Skeletal muscle tissue (tissue), 4 donors: ENCODE results near the gene PGS1. TPM values are rescaled to one million over a fixed set of nuclear protein-coding genes. Genes with fewer than 3 reads are reported as not detected.

ENCODE experiments used
- H3K27ac ChIP-seq: one replicate; pipeline ENCODE4 v1.7.0; 2013; ENCODE audit warnings: mild to moderate bottlenecking, low read depth, low read length, inconsistent platforms
- H3K27me3 ChIP-seq, 3 donors: one replicate each; pipeline ENCODE4 v1.7.0; 2013; ENCODE audit warnings: low read length in 3 of 3; ENCODE audit not compliant: control insufficient read depth in 3 of 3, insufficient read depth in 3 of 3
- H3K36me3 ChIP-seq, 3 donors: one replicate each; pipeline ENCODE4 v1.7.0; 2013; ENCODE audit warnings: low read length in 3 of 3; ENCODE audit not compliant: control insufficient read depth in 3 of 3, insufficient read depth in 3 of 3
- H3K4me1 ChIP-seq, 3 donors: one replicate each; pipeline ENCODE4 v1.7.0; 2013; ENCODE audit warnings: low read length in 3 of 3, mild to moderate bottlenecking in 3 of 3; ENCODE audit not compliant: control insufficient read depth in 3 of 3, insufficient read depth in 3 of 3
- H3K4me3 ChIP-seq, 3 donors: one replicate each; pipeline ENCODE4 v1.7.0; 2013; ENCODE audit warnings: low read length in 3 of 3
- H3K9ac ChIP-seq, 3 donors: one replicate each; pipeline ENCODE4 v1.7.0; 2013; ENCODE audit warnings: low read length in 3 of 3, mild to moderate bottlenecking in 3 of 3, moderate library complexity in 2 of 3, low read depth in 1 of 3
- H3K9me3 ChIP-seq, 3 donors: one replicate each; pipeline ENCODE4 v1.7.0; 2013; ENCODE audit warnings: low read length in 3 of 3; ENCODE audit not compliant: control insufficient read depth in 3 of 3
- total RNA-seq: library from RNA; depleted of rRNA; stranded (reverse); fragments of >200 nt; gene quantifications from one replicate; pipeline ENCODE4 v1.2.3, GENCODE V29; 2014
- donor health status: Osteomylitis.

Gene PGS1
- total RNA-seq, 1 donor from 2014 or later: 15.1 TPM

DNA sequence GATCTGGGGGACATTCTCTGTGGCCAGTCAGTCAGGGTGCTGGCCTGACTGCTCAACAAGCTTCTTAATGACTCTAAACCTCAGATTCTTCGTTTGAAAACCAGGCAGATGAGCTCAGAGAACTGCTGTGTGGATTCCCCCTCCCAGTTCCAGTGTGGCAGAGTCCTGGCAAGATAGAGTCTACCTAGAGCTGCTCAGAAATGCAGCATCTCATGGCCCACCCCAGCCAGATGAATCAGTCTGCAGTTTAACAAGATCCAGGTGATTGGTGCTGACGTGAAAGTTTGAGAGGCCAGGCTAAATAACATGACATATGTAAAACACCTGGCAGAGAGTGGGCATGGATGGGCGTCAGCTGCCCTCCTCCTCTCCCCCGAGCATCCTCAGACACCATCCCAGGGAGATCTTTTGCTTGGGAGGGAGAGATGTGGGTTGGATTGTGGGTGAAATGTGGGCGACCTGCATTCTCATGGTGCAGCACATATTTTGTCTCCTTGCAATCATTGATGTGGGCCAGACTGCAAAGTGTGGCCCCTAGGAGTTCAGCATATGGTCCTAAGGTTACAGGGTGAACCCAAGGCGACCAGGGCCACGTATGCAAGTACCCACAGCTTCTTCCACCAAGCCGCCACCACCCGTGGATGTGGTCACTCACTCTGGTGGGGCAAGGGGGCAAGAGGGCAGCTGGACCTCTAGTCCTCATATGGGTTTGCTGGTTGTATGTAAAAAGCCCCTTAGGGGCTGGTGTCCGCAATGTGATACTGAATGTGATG is 38.1 kb upstream of the PGS1 start:
- Histone ChIP-seq H3K4me1 (peaks cover 27 to 43% (median 39%) of the 10 kb centered on the region in 3 donors), H3K27ac (peak overlapping the region; percentile 99), H3K36me3 (no peaks in the 10 kb centered on the region), H3K4me3 (no peak overlapping the region), H3K27me3 (no peaks in the 10 kb centered on the region), H3K9me3 (no peaks in the 10 kb centered on the region), H3K9ac (peak overlapping the region in 2 of 3 donors; percentile 33 to 76)

GRCh38 chr17:78341559-78342448 is 36.6 kb upstream of the PGS1 start:
- Histone ChIP-seq H3K4me1 (peaks cover 42 to 57% (median 53%) of the 10 kb centered on the region in 3 donors), H3K27me3 (no peaks in the 10 kb centered on the region), H3K36me3 (no peaks in the 10 kb centered on the region), H3K27ac (peak overlapping the region; percentile 99), H3K4me3 (peak overlapping the region; percentile 43 to 65 (median 56)), H3K9me3 (no peaks in the 10 kb centered on the region), H3K9ac (peak overlapping the region; percentile 81 to 87 (median 82))

- peak overlapping the region; percentile 43 to 65 (median 56) for H3K4me3 ChIP-seq
- H3K4me1 ChIP-seq: peaks cover 45 to 65% (median 56%) of the 10 kb centered on the region in 3 donors
- no peaks in the 10 kb centered on the region for H3K9me3 ChIP-seq
- H3K36me3 ChIP-seq: no peaks in the 10 kb centered on the region
- peak overlapping the region; percentile 81 to 87 (median 82) for H3K9ac ChIP-seq
- peak overlapping the region; percentile 99 for H3K27ac ChIP-seq
- no peaks in the 10 kb centered on the region for H3K27me3 ChIP-seq
These were observed 35.8 kb upstream of the PGS1 start for GRCh38 chr17:78342449-78343186.

DNA sequence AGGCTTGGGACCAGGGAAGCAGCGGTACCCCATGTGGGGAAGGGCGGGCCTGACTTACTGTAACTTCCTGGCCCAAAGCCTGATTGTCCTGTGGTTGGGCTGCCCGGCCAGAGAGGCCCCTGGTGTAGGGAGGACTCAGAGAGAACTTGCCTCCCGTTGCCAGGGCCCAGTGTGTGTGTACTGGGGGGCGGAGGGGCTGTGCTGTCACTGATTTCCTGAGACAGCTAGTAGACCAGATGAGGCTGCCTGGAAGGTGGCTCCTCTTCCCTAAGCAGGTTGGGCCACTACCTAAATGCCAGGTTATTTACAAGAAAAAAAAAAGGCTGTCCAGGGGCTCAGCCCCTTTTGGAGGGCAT is 35.3 kb upstream of the PGS1 start:
- peak overlapping the region; percentile 27 to 65 (median 34) for H3K4me3 ChIP-seq
- peaks cover 46 to 70% (median 57%) of the 10 kb centered on the region in 3 donors for H3K4me1 ChIP-seq
- H3K36me3 ChIP-seq: no peaks in the 10 kb centered on the region
- H3K27ac ChIP-seq: peak overlapping the region; percentile 99
- H3K27me3 ChIP-seq: no peaks in the 10 kb centered on the region
- no peaks in the 10 kb centered on the region for H3K9me3 ChIP-seq
- H3K9ac ChIP-seq: peak overlapping the region; percentile 81 to 87 (median 82)

DNA sequence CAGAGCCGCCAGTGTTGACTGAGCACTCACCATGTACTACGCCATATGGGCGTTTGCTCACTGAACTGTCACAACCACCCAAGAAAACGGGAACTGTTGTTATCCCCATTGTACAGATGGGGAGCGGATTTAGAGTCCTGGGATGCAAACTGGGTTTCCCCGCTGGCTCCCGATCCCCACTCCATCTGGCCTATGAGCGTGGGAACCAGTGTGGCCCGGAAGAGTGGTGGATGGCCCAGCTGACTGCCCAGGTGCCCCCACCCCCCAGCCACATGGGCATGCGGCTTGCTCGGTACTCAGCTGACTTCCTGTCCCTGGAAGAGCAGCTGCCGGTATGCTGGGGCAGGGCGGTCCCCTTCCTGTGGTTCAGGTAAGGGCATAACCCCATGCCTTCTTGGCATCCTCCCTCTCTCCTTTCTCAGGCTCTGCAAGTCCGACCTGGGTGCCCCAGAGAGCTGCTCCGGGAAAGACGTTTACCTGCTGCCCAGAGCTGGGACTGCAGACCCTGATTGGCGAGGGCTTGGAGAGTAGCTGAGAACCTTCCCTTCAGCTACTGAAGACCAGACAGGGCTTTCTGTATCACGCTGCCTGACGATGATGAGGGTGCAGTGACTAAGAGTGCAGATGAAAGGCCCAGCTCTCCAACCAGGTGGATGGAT is 34.8 kb upstream of the PGS1 start:
- Histone ChIP-seq H3K36me3 (no peaks in the 10 kb centered on the region), H3K9ac (peak overlapping the region; percentile 81 to 87 (median 82)), H3K4me1 (peaks cover 46 to 74% (median 57%) of the 10 kb centered on the region in 3 donors), H3K4me3 (peak overlapping the region; percentile 27 to 65 (median 34)), H3K27me3 (no peaks in the 10 kb centered on the region), H3K27ac (peak overlapping the region; percentile 99), H3K9me3 (no peaks in the 10 kb centered on the region)

- Histone ChIP-seq H3K36me3 (no peaks in the 10 kb centered on the region), H3K9me3 (no peaks in the 10 kb centered on the region), H3K27ac (peak overlapping the region; percentile 62), H3K9ac (peak overlapping the region in 1 of 3 donors; percentile 46), H3K27me3 (no peaks in the 10 kb centered on the region), H3K4me3 (no peak overlapping the region), H3K4me1 (peaks cover 48 to 77% (median 57%) of the 10 kb centered on the region in 3 donors)
These were observed 33.8 kb upstream of the PGS1 start for GRCh38 chr17:78344666-78345065.

DNA sequence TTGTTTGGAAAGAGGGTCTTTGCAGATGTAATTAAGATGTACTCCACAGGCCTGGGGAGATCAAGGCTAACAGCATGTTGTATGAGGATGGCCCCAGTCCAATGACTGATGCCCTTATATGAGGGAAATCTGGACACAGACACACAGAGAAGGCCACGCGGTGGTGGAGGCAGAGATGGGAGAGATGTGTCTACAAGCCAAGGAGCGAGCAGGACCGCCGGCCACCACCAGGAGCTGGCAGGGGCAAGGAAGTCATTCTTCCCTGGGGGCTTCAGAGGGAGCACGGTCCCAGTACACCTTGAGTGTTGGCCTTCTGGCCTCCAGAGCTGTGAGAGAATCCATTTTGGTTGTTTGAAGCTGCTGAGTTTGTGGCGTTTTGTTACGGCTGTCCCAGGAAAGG is 33.3 kb upstream of the PGS1 start:
- Histone ChIP-seq H3K27me3 (no peaks in the 10 kb centered on the region), H3K9ac (peak overlapping the region in 2 of 3 donors; percentile 33 to 46), H3K36me3 (no peaks in the 10 kb centered on the region), H3K4me3 (peak overlapping the region in 1 of 3 donors; percentile 22), H3K9me3 (no peaks in the 10 kb centered on the region), H3K4me1 (peaks cover 53 to 82% (median 58%) of the 10 kb centered on the region in 3 donors), H3K27ac (peak overlapping the region; percentile 62)

- Histone ChIP-seq H3K27me3 (no peaks in the 10 kb centered on the region), H3K9me3 (no peaks in the 10 kb centered on the region), H3K27ac (peak overlapping the region; percentile 62), H3K9ac (peak overlapping the region; percentile 7 to 35 (median 9)), H3K4me3 (peak overlapping the region; percentile 27 to 52 (median 38)), H3K4me1 (peaks cover 55 to 81% (median 59%) of the 10 kb centered on the region in 3 donors), H3K36me3 (no peaks in the 10 kb centered on the region)
These were observed 32.5 kb upstream of the PGS1 start for GRCh38 chr17:78345791-78346494.
